ENCODE measurements around the gene SOX18.

The SOX18 gene

DNA sequence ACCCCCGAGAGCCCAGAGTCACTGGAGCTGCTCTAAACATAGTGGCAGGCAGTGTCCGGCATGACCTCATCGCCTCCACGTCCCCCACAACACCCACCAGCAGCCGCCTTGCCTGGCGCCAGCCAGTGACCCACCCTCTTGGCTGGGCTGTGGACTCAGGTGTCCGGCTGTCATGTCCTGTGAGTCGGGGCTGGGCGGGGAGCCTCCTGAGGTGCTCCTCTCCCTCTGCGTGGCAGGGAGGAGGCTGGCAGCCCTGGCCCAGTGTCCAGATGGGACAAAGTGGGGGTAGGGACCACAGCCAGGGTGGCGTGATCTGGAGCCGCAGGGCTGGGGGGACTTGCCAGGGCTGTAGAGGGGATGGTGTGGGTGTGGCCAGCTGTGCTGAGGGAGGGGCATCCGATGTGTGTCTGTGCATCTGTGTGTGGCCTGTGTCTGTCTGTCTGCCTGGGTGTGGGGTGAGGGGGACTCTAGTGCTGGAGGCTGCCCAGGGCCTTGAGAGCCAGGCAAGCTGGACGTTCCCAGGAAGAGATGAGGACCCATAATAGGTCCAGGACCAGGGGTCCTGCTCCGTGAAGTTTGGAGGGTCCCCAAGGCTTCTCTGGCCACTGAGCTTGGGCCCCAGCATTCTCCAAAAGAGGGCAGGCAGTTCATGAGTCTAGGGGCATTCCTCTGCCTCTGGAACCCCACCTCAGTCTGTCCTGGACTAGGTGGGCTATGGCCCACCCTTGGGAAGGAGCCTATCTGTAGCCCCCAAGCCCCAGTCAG lies 2.3 kb upstream of the SOX18 start:
- no peak for DNase-seq

DNA sequence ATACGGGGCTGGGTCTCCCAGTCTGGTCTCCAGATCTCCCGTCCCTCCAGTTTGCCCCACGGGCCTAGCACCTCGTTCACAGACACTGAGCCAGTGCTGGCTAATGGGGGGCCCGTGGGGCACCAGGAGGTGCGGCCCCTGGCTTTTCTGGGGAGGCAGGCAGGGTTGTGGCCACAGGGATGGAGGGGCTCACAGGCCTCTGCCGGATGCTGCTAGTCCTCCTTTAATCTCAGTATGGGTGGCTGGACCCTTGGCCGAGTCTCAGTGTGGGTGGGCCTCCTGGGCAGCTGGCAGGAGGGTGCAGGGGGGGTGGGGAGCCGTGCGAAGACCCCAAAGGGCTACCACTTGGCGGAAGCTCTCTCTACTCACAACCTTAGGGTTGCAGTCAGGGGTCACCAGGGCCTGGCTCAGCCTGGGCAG lies 1.6 kb upstream of the SOX18 start:
- no peak for DNase-seq

DNA sequence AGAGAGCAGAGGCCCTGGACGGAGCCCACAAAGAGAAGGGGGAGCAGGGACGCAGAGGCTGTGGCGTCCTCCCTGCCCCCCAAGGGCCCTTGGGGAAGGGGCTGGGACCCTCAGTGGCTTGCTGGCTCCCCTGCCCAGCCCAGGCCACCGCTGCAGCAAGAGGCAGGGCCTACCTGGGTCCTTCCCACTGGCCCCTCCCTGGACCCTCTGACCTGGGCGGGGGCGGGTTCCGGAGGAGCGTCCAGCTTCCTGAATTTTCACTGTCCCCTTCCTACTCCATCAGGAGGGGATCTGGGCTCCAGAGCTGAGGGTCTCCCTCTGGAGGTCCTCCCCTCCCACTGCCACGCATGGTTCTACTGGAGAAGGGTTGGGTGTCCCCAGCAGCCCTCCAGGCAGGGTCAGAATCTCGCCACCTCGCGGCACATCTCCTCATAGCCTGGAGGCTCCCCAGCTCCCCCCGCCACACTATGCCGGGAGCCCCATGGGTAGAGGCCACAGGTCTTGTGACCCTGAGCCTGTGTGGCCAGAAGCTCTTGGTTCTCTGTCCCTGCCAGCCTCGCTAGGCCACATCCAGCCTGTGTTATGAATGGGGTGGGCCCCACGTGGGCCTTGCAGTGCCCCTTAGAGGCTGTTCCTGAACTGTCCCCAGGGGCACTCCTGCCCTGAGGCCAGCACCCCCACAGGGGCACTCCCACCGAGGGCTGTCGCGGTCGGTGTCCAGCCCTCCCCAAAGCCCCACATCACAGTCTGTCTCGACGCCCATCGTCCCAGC lies 1.0 kb upstream of the SOX18 start:
- no peak for DNase-seq

DNA sequence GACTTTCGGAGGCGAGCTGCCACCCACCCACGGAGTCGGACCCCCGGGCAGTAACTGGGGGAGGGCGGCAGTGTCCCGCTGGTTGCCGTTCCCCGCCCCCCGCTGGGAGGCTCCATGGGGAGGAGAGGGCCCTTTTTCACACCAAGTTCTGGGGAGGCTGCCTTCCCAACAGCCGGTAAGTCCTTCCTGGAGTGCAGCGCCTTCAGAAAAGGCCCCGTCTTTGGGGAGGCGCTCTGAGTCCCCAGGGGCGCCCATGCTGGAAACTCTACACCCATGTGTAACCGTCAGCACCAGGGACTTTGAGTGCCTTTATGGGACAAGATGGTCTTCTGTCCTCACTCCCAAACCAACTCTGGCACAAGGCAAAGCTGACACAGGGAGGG lies 430 bp upstream of the SOX18 start:
- DNase-seq, result no peak

DNA sequence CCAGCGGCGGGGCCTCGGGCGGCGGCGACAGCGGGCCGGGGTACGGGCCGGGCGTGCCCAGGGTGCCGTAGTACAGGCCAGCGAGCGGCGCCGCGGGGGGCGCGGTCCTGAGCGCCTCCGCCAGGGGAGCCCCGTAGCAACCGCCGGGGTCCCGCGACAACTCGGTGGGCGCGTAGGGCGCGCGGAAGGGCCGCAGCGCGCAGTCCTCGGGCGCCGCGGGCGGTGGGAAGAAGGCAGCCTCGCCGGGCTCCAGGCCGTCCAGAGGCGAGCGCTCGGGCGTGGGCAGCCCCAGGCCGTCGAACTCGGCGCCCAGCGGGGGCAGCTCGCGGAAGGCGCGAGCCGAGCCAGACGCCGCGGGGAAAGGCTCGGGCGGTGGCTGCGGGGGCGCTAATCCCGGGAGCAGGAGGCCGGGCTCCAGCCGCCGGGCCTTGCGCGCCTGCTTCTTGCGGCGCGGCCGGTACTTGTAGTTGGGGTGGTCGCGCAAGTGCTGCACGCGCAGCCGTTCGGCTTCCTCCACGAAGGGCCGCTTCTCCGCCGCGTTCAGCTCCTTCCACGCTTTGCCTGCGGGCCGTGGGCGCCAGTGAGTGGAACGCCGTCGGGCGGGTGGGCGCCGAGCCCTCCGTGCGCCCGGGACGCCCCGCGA lies 916 bp downstream of the SOX18 start:
- DNase-seq, result no peak

DNA sequence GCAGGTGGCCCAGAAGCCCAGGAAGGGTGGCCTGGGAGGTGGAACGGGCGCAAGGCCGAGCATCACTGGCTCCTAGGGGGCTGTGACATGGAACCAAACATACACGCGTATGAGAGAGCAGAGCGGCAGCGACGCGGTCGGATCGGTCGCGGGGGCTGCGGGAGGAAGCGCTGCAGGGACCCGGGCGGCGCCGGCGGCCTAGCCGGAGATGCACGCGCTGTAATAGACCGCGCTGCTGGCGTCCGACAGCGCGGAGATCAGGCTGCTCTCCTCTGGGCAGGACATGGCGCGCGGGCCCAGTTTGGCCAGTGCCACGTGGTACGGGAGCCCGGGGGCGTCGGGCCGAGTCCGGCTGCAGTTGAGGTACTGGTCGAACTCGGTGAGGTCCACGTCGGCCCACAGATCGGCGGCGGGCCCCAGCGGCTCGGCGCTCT lies 1.5 kb downstream of the SOX18 start:
- no peak for DNase-seq

DNA sequence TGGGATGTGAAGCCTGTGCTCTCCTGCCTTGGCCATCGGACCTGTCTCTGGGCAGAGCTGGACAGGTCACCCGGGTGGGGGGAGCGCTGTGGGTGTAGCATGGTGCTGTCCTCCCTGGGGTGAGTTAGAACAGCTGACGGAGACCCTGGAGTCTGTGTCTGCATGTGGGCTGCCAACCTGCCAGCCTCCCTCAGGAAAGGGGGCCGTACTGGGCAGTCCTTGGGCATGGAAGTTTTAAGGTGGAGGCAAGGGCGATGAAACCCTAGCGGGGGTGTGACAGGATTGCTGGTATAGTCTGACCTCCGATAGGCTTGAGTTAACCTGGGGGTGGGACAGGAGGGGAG lies 2.4 kb downstream of the SOX18 start:
- DNase-seq, result no peak

DNA sequence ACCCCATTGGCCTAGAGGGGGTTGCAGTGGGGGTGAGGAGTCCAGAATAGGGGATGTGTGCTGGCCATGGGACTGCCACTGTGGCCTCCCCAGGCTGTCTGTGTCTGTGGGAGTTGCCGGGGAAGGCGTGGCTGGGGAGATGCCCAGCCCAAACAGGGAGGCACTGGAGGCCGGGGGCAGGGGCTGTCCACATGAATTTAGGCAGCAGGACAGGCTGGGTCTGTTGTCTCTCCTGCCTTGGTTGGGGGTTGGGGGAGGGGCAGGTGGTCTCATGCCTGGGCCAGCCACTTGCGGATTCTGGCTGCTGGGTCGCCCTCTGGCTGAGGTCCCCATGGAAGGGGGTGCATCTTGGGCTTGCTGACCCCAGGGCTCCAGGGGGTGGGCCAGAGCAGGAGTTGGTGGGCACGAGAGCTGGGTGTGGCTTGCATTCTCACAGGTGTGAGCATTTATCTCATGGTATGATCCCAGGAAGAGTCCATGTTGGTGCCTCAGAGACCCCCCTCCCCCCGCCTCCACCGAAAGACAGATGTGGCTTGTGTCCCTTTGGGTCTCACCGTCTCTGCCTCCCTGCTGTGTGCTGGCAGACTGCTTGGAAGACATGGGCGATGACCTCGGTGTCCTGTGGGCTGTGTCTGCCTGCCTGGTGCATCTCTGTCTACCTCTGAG lies 4.0 kb downstream of the SOX18 start:
- no peak for DNase-seq

DNA sequence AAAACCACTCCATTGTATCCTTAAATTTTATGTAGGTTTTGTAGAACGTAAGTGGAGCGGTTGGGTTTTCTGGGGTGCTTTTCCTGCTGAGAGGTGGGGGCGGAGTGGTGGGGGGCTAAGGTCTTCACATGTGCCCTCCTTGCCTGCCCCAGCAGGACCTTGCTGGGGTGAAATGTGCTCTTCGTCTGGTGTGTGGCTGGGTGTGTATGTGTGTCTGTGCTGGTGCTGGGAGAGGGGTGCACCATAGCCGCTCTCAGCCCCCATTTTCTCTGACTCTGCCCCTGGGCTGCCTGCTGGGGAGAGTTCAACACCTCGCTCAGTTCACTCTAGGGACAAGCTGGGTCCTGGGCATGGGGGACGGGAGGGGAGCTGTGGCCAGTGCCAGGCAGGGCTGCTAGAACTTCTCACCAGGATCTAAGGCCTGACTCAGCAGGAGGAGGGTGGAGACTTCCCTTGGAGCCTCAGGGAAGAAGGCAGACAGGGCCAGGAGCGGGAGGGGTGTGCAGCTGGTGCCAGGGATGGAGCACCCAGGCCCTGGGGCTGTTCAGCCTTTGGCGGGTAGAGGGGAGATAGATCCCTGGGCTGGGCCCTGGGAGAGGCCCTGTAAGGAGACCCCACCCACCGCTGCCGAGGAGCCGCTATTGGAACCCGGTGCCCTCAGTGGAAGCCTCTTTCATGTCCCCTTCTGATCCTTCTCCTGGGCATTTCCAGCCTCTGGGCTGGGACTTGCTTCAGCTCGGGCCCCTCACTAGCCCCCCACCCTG lies 4.8 kb downstream of the SOX18 start:
- DNase-seq, result no peak

DNA sequence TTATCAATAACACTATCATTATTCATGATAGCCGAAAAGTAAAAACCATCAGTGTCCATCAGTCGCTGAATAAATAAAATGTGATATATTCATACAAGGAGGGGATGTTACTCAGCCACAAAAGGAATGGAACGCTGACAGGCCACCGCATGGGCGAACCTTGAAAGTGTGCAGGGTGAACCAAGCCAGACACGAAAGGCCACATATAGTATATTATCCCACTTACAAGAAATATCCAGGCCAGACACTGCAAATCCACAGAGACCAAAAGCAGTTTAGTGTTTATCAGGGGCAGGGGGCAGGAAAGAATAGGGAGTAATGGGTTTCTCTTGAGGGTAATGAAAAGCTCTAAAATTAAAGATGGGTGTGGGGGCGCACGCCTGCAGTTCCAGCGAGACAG lies 5.7 kb downstream of the SOX18 start:
- DNase-seq, result no peak

DNA sequence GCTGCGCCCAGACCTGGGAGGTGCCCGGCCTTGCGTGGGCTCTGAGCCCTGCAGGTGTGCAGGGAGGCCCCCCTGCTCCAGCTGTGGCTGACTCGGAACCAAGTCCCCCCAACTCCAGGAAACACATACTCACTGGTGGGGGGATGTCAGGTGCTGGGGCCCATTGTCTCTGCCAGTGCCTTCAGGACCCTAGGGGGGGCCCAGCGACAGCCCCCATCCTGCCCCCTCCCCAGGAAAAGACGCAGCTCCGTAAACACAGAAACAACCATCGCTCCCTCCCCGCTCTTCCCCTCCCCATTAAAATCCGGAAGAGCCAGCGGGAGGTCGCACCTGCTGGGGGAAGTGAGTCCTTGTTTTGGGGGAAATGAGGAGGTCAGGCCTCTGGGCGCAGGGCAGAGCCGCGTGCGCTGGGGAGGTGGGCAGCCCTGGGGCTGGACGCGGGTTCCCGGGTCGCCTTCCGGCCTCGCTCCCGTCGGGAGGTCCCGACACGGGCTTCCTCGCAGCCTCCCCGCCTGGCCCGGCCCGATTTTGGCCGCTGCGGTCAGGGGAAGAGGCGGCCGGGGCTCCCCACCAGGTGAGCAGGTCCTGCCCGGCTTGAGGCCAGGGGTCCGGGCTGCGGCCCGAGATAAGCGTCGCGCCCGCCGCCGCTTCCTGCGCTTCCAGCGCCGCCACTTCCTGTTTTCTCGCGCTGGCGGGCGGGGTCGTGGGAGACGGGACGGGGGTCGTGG lies 7.2 kb downstream of the SOX18 start:
- no peak for DNase-seq

DNA sequence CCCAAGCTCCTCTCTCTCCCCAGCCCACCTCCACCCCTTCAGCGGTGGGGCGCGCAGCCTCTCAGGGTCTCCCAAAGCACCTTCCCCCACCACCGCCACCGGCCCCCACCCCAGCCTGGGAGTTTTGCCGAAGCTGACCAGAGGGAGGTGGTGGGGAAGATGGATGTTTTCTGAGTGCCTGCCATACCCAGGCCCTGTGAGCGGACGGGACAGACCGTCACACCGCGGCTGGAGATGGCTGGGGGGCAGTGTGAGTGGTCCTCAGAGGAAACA lies 7.7 kb downstream of the SOX18 start:
- no peak for DNase-seq

DNA sequence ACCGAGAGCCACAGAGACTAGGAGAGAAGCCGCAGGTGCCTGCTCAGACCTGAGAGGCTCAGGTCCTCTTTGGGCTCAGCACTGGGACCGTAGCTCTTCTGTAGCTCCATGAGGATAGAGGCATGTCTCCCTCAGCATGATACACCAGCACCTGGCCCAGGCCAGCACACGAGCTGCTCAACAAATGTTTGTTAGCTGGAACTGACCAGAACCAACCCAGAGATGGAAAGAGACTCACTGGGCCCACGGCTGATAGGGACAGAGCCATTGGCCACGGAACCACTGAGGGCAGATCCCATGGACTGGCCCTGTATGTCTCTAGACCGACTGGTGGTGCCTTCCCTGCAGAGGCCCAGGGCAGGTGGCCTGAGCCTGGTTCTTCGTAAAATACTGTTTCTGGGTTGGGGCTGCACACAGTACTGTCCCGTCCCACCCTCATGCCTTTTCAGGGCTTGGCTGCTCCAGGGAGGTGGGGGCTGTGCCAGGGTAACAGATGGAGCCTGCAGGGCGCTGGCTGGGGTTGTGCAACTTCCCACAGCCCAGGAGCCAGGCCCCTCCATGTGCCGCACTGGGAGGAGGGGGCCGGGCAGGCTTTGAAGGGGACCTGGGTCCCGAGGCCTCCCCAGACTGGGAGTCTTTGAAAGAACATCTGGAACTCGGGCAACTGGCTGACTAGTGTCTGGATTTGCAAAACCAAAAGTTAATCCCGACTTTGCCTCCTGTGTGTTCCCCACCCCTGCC lies 8.2 kb downstream of the SOX18 start:
- DNase-seq, result peak; percentile 51

DNA sequence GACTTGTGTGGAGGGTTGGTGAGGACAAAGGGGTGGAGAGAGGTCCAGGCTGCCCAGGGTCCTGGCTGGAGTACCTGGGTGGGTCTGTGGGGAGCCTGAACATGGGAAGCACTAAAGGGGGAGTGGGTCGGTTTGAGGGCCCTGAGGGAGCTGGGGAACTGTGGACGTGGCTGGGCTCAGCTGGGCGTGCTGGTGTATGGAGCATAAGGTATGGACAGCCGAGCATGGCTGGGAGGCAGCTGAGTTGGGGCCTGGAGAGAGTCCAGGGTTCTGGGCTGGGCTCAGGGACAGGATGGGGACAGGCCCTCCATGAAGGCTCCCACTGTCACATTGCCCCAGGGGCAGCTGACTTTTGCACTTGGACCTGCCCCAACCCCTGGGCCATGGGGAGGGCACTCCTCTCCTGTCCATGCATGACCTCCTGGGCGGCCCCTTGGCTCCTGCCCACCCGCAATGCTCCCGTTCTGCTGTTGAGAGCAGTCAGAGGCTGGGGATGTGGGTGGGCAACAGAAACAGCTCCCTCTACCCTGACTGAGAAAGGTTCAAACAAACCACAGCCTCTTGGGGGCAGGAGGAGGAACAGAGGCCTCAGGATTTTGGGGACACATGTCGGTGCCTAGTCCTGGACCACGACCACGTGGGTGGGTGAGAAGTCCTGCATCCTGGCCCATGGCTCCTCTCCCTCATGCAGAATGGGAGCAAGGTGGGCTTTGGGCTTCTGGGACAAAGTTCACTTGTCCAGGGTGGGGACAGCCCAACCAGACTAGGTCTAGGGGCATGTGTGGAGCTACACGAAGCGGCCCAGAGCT lies 9.0 kb downstream of the SOX18 start:
- DNase-seq, result no peak

DNA sequence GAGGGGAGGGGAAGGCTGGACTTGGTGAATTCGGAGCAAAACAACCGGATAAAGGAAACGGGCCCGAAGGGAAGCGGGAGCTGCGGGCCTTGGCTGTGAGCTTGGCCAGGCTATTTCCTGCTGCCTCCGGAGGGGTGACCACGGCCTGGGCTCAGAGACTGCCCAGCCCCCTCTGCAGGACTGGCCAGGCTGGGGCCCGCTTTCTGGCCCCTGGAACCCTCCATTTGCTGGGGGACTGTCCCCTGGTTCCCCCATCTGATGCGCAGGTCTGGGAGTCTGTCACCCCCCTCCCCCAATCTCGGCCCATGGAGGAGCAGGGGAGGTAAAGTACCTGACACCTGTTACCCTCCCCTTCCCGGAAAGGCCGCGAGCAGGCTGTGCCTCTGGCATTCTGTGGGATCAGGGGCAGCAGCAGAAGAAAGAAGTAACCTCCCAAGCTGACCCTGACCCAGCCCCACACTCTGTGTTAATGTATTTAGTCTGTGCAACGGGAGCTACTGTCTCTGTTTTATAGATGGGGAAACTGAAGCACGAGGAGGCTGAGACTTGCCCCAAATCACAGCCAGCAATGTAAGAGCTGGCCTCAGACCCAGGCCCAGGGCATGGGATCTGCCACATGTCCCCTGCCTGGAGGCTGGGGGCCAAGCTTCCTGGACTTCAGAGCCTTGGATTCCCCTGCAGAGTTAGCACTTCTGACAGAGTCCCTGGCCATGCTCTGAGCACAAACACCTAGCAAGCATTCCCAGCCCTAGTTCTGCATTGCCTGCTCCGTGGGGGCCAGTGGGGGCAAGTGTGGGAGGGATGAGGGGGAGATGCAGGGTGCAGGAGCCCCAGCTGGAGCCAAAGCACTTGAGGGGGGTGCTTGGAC lies 9.9 kb downstream of the SOX18 start:
- DNase-seq, result no peak

DNA sequence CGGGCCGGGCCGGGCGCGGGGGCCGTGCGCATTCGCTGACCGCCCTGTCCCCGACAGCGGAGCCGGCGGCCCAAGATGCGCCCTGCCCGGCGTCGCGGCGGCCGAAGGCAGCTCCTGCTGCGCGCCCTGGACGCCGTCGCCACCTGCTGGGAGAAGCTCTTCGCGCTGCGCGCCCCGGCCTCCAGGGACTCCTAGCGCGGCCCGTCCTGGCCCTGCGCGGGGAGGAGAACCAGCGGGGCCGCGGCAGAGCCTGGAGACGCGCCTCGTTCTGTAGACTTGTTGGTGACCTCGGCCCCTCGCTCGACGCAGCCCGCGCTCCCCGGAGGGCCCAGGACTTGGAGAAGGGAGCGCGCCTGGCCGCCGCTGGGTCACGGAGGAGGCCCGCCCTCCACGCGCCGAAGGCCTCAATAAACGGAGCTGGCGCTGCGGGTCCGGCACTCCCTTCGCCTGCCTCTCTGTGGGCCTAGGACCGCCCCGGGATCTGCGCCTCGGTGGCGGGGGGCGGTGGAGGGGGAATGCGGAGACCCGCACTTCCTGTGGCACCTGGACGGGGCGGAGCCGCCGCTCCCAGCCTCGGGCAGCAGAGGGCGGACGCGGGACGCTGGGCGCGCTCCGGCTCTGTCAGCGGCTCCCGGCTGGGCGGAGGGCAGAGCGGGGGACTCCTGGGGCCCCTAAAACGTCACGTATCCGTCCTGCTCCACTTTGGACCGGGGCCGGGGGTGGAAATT lies 10.7 kb downstream of the SOX18 start:
- DNase-seq, result peak; percentile 42

DNA sequence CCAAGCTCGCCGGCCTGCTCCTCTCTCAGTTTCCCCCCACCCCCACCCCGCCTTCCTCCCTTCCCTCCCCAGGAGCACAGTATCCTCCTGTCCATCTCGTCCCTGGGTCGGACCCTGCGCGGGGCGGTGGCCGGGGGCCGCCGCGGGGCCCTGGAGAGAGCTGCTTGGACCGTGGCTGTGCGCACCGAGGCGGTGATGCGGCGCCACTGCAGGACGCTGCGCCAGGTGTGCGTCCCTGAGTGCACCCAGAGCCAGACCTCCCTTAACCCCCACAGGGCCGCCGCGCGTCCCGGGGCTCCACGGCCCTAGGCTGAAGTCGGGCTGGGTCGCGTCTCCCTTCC lies 11.2 kb downstream of the SOX18 start:
- DNase-seq, result no peak

DNA sequence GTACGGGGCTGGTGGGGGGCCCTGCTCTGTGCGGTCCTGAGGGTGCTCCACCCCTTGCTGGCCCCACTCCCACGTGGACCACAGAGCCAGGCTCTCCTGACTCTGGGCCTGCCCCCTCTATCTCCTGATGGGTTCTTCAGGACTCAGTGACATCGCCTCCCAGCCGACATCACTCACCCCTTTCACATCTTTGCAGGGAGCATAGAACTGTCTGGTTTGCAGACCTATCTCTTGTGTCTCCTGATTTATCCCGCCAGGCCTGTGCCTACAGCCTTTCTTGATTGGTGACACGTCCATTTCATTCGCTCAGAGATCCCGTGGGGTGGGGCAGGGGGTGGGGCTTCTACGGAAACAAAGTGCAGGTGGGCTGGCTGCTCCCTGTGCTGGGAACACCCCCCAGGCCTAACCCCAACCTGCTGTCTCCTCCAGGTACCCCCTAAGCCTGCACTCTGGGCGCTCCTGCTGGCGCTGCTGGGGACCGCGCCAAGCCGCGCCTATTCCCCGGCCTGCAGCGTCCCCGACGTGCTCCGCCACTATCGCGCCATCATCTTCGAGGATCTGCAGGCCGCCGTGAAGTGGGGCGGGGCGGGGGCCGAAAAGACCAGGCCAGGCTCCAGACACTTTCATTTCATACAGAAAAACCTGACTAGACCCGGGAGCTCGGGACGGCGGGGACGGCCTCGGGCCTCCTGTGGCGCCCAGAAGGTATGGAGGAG lies 11.8 kb downstream of the SOX18 start:
- DNase-seq, result no peak

DNA sequence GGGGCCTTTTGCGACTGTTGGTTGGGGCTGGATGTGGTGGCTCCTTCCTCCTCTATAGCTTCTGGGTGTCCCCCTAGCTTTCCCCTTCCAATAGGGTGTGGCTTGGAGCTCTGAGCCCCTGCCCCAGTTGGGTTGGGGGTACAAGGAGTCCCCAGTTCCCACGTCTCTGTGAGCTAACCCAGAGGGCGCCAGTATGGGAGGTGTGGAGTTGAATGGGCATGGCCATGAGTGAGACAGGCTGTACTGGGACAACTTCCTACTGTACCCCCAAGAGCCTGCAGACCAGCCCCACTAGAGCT lies 12.3 kb downstream of the SOX18 start:
- DNase-seq, result no peak

All from NCI-H1694 treated with DMSO at 0.1 percent for 48 hours (cell line).